Tibial nerve (tissue), 4 donors: ENCODE data around the gene STAT5B.

Experiments used
- EP300 ChIP-seq, 2 donors: sonication (generic); formaldehyde crosslinking; IDR thresholded peaks; one replicate each; pipeline ENCODE4 v1.6.1; 2017; ENCODE audit warnings: antibody characterized with exemption in 2 of 2, mild to moderate bottlenecking in 1 of 2
- POLR2A ChIP-seq, 2 donors: fragments of 450-650 bp; IDR thresholded peaks; one replicate each; pipeline ENCODE4 v1.6.1; 2017; ENCODE audit warnings: antibody characterized with exemption in 2 of 2, mild to moderate bottlenecking in 2 of 2, moderate library complexity in 2 of 2
- TF ChIP-seq, protein P1 (sequence below), 5 experiments: fragments of 200-600 bp in 3 of 5; fragments of 450-650 bp in 2 of 5; sonication (generic) in 3 of 5; IDR thresholded peaks; one replicate each; pipeline ENCODE4 v1.5.1; 2016 to 2019; ENCODE audit warnings: antibody characterized with exemption in 5 of 5, mild to moderate bottlenecking in 3 of 5, moderate library complexity in 2 of 5

DNA sequence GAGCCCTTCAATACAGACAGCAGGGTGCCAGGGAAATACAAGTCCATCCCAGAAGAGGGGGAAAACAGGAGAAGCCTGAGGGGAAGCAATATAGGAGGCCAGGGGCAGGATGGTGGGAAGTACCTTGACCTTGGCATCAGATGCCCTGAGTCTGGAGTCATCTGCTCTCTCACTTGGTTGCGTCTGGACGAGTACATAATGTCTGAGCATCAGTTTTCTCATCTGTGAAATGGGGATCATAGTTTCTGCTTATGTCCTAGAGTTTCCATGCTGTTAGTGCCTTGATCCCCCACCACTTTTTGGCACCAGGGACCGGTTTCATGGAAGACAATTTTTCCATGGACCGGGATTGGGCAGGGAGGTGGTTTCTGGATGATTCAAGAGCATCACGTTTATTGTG lies 14.4 kb upstream of the STAT5B start:
- TF ChIP-seq, protein P1, sequence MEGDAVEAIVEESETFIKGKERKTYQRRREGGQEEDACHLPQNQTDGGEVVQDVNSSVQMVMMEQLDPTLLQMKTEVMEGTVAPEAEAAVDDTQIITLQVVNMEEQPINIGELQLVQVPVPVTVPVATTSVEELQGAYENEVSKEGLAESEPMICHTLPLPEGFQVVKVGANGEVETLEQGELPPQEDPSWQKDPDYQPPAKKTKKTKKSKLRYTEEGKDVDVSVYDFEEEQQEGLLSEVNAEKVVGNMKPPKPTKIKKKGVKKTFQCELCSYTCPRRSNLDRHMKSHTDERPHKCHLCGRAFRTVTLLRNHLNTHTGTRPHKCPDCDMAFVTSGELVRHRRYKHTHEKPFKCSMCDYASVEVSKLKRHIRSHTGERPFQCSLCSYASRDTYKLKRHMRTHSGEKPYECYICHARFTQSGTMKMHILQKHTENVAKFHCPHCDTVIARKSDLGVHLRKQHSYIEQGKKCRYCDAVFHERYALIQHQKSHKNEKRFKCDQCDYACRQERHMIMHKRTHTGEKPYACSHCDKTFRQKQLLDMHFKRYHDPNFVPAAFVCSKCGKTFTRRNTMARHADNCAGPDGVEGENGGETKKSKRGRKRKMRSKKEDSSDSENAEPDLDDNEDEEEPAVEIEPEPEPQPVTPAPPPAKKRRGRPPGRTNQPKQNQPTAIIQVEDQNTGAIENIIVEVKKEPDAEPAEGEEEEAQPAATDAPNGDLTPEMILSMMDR (IDR thresholded peaks at IDR 0.05) = no peak
- TF ChIP-seq POLR2A (IDR thresholded peaks at IDR 0.05) (no peak), EP300 (IDR thresholded peaks at IDR 0.05) (no peak)
